GM19193 (cell line): ENCODE data around the gene USP37.

ENCODE experiments used
- POLR2A ChIP-seq: IDR thresholded peaks from 4 replicates; pipeline ENCODE4 v1.6.1; 2011; ENCODE audit not compliant: insufficient read depth, insufficient read length; ENCODE audit errors: extremely low read depth

USP37 gene

GRCh38 chr2:218513676-218514075 is 54.5 kb downstream of the USP37 start:
- TF ChIP-seq POLR2A = no peak

- TF ChIP-seq POLR2A = no peak
Observed at GRCh38 chr2:218508299-218508698, 59.9 kb downstream of the USP37 start.

GRCh38 chr2:218505754-218506371 is 62.3 kb downstream of the USP37 start:
- TF ChIP-seq POLR2A = no peak

- TF ChIP-seq POLR2A = no peak
Observed at GRCh38 chr2:218501665-218502064, 66.5 kb downstream of the USP37 start.

GRCh38 chr2:218500501-218501060 is 67.6 kb downstream of the USP37 start:
- TF ChIP-seq POLR2A = no peak

- no peak for TF ChIP-seq POLR2A
Observed at GRCh38 chr2:218485986-218486667, 82.0 kb downstream of the USP37 start.

GRCh38 chr2:218482651-218483050 is 85.5 kb downstream of the USP37 start:
- TF ChIP-seq POLR2A = no peak

GRCh38 chr2:218479595-218479994 is 88.6 kb downstream of the USP37 start:
- no peak for TF ChIP-seq POLR2A

- TF ChIP-seq POLR2A = no peak
Observed at GRCh38 chr2:218478544-218478943, 89.6 kb downstream of the USP37 start.

GRCh38 chr2:218477247-218477646 is 90.9 kb downstream of the USP37 start:
- no peak for TF ChIP-seq POLR2A

- no peak for TF ChIP-seq POLR2A
Observed at GRCh38 chr2:218476676-218477075, 91.5 kb downstream of the USP37 start.

- TF ChIP-seq POLR2A = no peak
Observed at GRCh38 chr2:218474527-218474926, 93.6 kb downstream of the USP37 start.

- no peak for TF ChIP-seq POLR2A
Observed at GRCh38 chr2:218472988-218473387, 95.2 kb downstream of the USP37 start.

GRCh38 chr2:218471982-218472381 is 96.2 kb downstream of the USP37 start:
- no peak for TF ChIP-seq POLR2A

- TF ChIP-seq POLR2A = no peak
Observed at GRCh38 chr2:218471036-218471435, 97.1 kb downstream of the USP37 start.

- TF ChIP-seq POLR2A = no peak
Observed at GRCh38 chr2:218470448-218470847, 97.7 kb downstream of the USP37 start.
